HG02840 (cell line): ENCODE results near the gene NME7.
A peak's percentile ranks its signal among the peaks of the same experiment; 100 is the strongest.

Experiments
- ATAC-seq: cut with Tn5 transposase; IDR thresholded peaks from one replicate; pipeline ENCODE4 v1.9.1; 2021; ENCODE audit warnings: mild to moderate bottlenecking, moderate library complexity, moderate number of reproducible peaks; ENCODE audit not compliant: unreplicated experiment, low FRiP score

The NME7 gene

GRCh38 chr1:169175461-169175860 is 192.1 kb downstream of the NME7 start:
- no peak for ATAC-seq

GRCh38 chr1:169163059-169163458 is 204.5 kb downstream of the NME7 start:
- no peak for ATAC-seq

- peak; percentile 72 for ATAC-seq
Measured at GRCh38 chr1:169161496-169162194, 206.0 kb downstream of the NME7 start.

GRCh38 chr1:169160845-169161495 is 206.6 kb downstream of the NME7 start:
- no peak for ATAC-seq

- no peak for ATAC-seq
Measured at GRCh38 chr1:169156580-169156979, 211.0 kb downstream of the NME7 start.

- no peak for ATAC-seq
Measured at GRCh38 chr1:169155675-169156074, 211.9 kb downstream of the NME7 start.

GRCh38 chr1:169151338-169151837 is 216.2 kb downstream of the NME7 start:
- ATAC-seq: no peak

GRCh38 chr1:169150641-169151337 is 216.8 kb downstream of the NME7 start:
- ATAC-seq: no peak

GRCh38 chr1:169149555-169150286 is 217.9 kb downstream of the NME7 start:
- no peak for ATAC-seq

- ATAC-seq: no peak
Measured at GRCh38 chr1:169148472-169149252, 218.9 kb downstream of the NME7 start.

- no peak for ATAC-seq
Measured at GRCh38 chr1:169146576-169147214, 220.9 kb downstream of the NME7 start.

- ATAC-seq: no peak
Measured at GRCh38 chr1:169144941-169145626, 222.5 kb downstream of the NME7 start.

- ATAC-seq: no peak
Measured at GRCh38 chr1:169143984-169144383, 223.6 kb downstream of the NME7 start.

GRCh38 chr1:169143346-169143745 is 224.3 kb downstream of the NME7 start:
- no peak for ATAC-seq

- ATAC-seq: no peak
Measured at GRCh38 chr1:169142129-169142528, 225.5 kb downstream of the NME7 start.

- no peak for ATAC-seq
Measured at GRCh38 chr1:169141356-169141755, 226.2 kb downstream of the NME7 start.

- ATAC-seq: peak; percentile 82
Measured at GRCh38 chr1:169138866-169139670, 228.5 kb downstream of the NME7 start.

- no peak for ATAC-seq
Measured at GRCh38 chr1:169137357-169137756, 230.2 kb downstream of the NME7 start.
